Measurements from ENCODE around the gene LGI4.

The LGI4 gene

DNA sequence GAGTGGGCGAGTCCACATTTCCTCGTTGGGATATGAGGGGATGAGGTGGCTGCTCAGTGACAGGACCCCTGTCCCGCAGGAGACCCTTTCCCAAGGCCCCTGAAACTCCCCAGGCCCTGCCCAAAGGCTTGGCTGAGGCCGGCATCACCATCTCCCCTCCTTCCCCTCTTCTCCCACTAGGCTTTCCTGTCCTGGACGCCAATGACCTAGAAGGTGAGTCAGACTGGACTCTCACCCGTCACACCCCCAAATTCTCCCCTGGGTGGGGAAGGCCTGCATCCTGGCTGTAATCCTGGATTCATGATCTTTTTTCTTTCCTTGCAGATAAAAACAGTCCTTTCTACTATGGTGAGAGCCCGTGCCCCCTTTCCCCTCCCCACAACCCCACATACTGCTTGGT, 14.0 kb downstream of the LGI4 start:
- no peaks in the 10 kb centered on the region for H4K20me1 ChIP-seq (ENCODE audit: insufficient read depth, low read length)
- H2AFZ ChIP-seq (ENCODE audit: low read length), result no peak overlapping the region
- no peaks in the 10 kb centered on the region for H3K9me2 ChIP-seq (ENCODE audit: low read depth, low read length)
- no peaks in the 10 kb centered on the region for H3K36me3 ChIP-seq (ENCODE audit: insufficient read depth, low read length)
- H3K4me2 ChIP-seq (ENCODE audit: low read length), result no peak overlapping the region
- H3K9me3 ChIP-seq (ENCODE audit: low read length), result no peaks in the 10 kb centered on the region
- no peaks in the 10 kb centered on the region; the same call in 1 of the 2 replicates for H3K27me3 ChIP-seq (ENCODE audit: insufficient read depth, low read length)
- H3K4me3 ChIP-seq (ENCODE audit: low read depth, low read length, poor library complexity, severe bottlenecking), result no peak overlapping the region
- no peaks in the 10 kb centered on the region for H3F3A ChIP-seq (ENCODE audit: insufficient read depth, low read length)
- no peaks in the 10 kb centered on the region for H3K79me2 ChIP-seq (ENCODE audit: insufficient read depth, low read length)
- TF ChIP-seq, protein P1, sequence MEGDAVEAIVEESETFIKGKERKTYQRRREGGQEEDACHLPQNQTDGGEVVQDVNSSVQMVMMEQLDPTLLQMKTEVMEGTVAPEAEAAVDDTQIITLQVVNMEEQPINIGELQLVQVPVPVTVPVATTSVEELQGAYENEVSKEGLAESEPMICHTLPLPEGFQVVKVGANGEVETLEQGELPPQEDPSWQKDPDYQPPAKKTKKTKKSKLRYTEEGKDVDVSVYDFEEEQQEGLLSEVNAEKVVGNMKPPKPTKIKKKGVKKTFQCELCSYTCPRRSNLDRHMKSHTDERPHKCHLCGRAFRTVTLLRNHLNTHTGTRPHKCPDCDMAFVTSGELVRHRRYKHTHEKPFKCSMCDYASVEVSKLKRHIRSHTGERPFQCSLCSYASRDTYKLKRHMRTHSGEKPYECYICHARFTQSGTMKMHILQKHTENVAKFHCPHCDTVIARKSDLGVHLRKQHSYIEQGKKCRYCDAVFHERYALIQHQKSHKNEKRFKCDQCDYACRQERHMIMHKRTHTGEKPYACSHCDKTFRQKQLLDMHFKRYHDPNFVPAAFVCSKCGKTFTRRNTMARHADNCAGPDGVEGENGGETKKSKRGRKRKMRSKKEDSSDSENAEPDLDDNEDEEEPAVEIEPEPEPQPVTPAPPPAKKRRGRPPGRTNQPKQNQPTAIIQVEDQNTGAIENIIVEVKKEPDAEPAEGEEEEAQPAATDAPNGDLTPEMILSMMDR (IDR thresholded peaks at IDR 0.05; ENCODE audit: low read length), result no peak
- TF ChIP-seq EZH2 (IDR thresholded peaks at IDR 0.05; ENCODE audit: borderline replicate concordance, low read length), result no peak
- H3K9ac ChIP-seq (ENCODE audit: low read length), result no peak overlapping the region
- H3K27ac ChIP-seq (ENCODE audit: low read depth, low read length, poor library complexity, severe bottlenecking), result no peak overlapping the region
- peaks cover 14% of the 10 kb centered on the region for H3K4me1 ChIP-seq (ENCODE audit: insufficient read depth, low read length, severe bottlenecking)

DNA sequence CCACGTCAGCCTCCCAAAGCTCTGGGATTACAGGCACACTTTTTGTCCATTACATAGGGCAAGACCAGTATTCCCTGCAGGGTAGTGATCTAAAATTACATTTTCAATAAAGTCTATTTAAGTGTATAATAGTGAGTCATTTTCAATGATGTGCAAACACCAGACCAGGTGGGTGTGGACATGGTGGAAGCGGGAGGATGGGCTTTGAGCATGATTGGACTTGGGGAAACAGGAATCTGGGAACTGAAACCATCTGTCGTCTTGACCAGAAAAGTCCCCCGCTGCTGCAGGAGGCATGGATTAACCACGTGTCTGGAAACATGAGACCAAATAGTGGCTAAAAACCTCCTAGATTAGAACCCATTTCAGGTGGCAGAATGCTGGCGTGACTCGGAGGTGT, 14.4 kb downstream of the LGI4 start:
- Histone ChIP-seq H3K79me2 (ENCODE audit: insufficient read depth, low read length) (no peaks in the 10 kb centered on the region), H4K20me1 (ENCODE audit: insufficient read depth, low read length) (no peaks in the 10 kb centered on the region), H3K4me1 (ENCODE audit: insufficient read depth, low read length, severe bottlenecking) (peaks cover 14% of the 10 kb centered on the region), H3K36me3 (ENCODE audit: insufficient read depth, low read length) (no peaks in the 10 kb centered on the region), H3K9ac (ENCODE audit: low read length) (no peak overlapping the region), H3F3A (ENCODE audit: insufficient read depth, low read length) (no peaks in the 10 kb centered on the region), H2AFZ (ENCODE audit: low read length) (no peak overlapping the region), H3K4me2 (ENCODE audit: low read length) (no peak overlapping the region), H3K9me2 (ENCODE audit: low read depth, low read length) (no peaks in the 10 kb centered on the region), H3K27ac (ENCODE audit: low read depth, low read length, poor library complexity, severe bottlenecking) (no peak overlapping the region), H3K9me3 (ENCODE audit: low read length) (no peaks in the 10 kb centered on the region), H3K4me3 (ENCODE audit: low read depth, low read length, poor library complexity, severe bottlenecking) (no peak overlapping the region), H3K27me3 (ENCODE audit: insufficient read depth, low read length) (no peaks in the 10 kb centered on the region; the same call in 1 of the 2 replicates)
- TF ChIP-seq, protein P1 (IDR thresholded peaks at IDR 0.05; ENCODE audit: low read length), result no peak
- TF ChIP-seq EZH2 (IDR thresholded peaks at IDR 0.05; ENCODE audit: borderline replicate concordance, low read length), result no peak

DNA sequence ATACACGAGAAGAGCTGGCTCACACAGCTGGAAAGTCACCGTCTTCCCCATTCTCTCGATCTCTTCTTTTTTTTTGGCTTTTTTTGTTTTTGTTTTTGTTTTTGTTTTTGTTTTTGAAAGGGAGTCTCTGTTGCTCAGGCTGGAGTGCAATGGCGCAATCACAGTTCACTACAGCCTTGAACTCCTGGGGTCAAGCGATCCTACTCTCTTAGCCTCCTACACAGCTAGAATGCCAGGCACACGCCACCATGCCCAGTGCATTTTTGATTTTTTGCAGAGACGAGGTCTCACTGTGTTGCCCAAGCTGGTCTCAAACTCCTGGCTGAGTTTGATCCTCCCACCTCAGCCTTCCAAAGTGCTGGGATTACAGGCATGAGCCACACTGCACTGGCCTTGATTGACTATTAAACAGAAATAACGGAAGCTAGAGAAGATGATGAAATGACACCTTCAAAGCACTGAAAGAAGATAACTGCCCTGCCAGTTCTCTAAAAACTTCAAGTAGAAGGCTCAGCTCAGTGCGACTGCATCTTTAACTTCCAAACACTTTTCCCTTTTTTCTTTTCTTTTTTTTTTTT, 15.2 kb downstream of the LGI4 start:
- Histone ChIP-seq H3K27ac (ENCODE audit: low read depth, low read length, poor library complexity, severe bottlenecking) (no peak overlapping the region), H3K27me3 (ENCODE audit: insufficient read depth, low read length) (no peaks in the 10 kb centered on the region; the same call in 1 of the 2 replicates), H3F3A (ENCODE audit: insufficient read depth, low read length) (no peaks in the 10 kb centered on the region), H3K79me2 (ENCODE audit: insufficient read depth, low read length) (no peaks in the 10 kb centered on the region), H3K4me1 (ENCODE audit: insufficient read depth, low read length, severe bottlenecking) (peaks cover 8% of the 10 kb centered on the region), H3K36me3 (ENCODE audit: insufficient read depth, low read length) (no peaks in the 10 kb centered on the region), H3K9me3 (ENCODE audit: low read length) (no peaks in the 10 kb centered on the region), H2AFZ (ENCODE audit: low read length) (no peak overlapping the region), H3K9me2 (ENCODE audit: low read depth, low read length) (no peaks in the 10 kb centered on the region), H3K4me3 (ENCODE audit: low read depth, low read length, poor library complexity, severe bottlenecking) (no peak overlapping the region), H3K4me2 (ENCODE audit: low read length) (no peak overlapping the region), H3K9ac (ENCODE audit: low read length) (no peak overlapping the region), H4K20me1 (ENCODE audit: insufficient read depth, low read length) (no peaks in the 10 kb centered on the region)
- TF ChIP-seq, protein P1 (IDR thresholded peaks at IDR 0.05; ENCODE audit: low read length), result no peak
- TF ChIP-seq EZH2 (IDR thresholded peaks at IDR 0.05; ENCODE audit: borderline replicate concordance, low read length), result no peak
